Coronary artery (tissue), 2 donors: ENCODE measurements around the gene GALM.

ENCODE experiments used
- DNase-seq: peaks from one replicate; pipeline ENCODE4 v3.0.0-alpha.2; 2017; ENCODE audit warnings: low spot score
- H3K27ac ChIP-seq, 2 donors: fragments of 200-600 bp; sonication (generic); one replicate each; pipeline ENCODE4 v1.5.1; 2016 to 2019
- H3K4me3 ChIP-seq: fragments of 200-600 bp; sonication (generic); 2 replicates; pipeline ENCODE4 v1.5.1; 2016; ENCODE audit warnings: mild to moderate bottlenecking, moderate library complexity
- TF ChIP-seq, protein P1 (sequence below): fragments of 200-600 bp; sonication (generic); IDR thresholded peaks from one replicate; pipeline ENCODE4 v1.5.1; 2019; ENCODE audit warnings: antibody characterized with exemption

The GALM gene

GRCh38 chr2:38665854-38666555 lies at the start of gene GALM:
TSS of gene GALM (plus strand) at chr2:38666114. CDS start at chr2:38666162, 48 bp downstream.
- TF ChIP-seq, protein P1, sequence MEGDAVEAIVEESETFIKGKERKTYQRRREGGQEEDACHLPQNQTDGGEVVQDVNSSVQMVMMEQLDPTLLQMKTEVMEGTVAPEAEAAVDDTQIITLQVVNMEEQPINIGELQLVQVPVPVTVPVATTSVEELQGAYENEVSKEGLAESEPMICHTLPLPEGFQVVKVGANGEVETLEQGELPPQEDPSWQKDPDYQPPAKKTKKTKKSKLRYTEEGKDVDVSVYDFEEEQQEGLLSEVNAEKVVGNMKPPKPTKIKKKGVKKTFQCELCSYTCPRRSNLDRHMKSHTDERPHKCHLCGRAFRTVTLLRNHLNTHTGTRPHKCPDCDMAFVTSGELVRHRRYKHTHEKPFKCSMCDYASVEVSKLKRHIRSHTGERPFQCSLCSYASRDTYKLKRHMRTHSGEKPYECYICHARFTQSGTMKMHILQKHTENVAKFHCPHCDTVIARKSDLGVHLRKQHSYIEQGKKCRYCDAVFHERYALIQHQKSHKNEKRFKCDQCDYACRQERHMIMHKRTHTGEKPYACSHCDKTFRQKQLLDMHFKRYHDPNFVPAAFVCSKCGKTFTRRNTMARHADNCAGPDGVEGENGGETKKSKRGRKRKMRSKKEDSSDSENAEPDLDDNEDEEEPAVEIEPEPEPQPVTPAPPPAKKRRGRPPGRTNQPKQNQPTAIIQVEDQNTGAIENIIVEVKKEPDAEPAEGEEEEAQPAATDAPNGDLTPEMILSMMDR, result no peak
- peak; percentile 93 for DNase-seq
- Histone ChIP-seq H3K4me3 (peak within 1 kb of the TSS; percentile 82), H3K27ac (peak within 1 kb of the TSS; percentile 17 to 85)

- no peak overlapping the region for H3K4me3 ChIP-seq
- DNase-seq, result no peak
- no peak overlapping the region for H3K27ac ChIP-seq
- TF ChIP-seq, protein P1, result no peak
Observed at GRCh38 chr2:38617301-38617700, 48.6 kb upstream of the GALM start.

DNA sequence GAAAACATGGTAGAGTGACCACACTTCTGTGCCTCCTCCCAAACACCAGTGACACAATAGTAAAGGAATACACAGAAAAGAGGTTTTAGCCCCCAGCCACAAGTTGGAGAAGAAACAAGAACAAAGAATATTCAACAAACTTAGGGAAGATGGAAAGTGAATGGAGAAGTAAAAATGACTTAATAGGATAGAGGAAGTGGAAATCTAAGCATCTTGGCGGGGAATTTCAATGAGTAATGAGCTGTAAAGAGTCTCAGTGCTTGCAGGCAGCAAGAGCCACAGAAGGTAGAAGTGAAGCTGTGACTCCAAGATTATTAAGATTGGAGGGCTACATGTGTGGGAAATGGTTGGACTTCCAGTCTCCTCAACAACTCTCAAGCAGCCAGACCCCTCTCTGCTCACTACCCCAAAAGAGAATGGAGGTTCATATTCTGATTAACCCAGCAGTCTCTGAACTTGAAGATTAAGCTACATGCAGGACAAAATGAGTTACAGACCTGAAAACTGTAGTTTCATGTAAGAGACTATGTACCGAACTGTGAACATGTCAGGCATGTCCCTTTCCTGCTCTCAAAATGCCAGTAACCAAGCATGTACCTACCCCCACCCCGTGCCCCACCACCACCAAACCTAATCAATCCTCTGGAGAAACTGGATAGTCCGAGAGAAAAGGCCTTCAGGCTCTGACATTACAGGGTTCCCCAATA lies 46.3 kb upstream of the GALM start:
- TF ChIP-seq, protein P1, result no peak
- peak overlapping the region; percentile 19 to 68 for H3K27ac ChIP-seq

GRCh38 chr2:38620282-38620977 lies 45.5 kb upstream of the GALM start:
- no peak for DNase-seq
- Histone ChIP-seq H3K27ac (peak overlapping the region; percentile 19 to 68), H3K4me3 (no peak overlapping the region)
- TF ChIP-seq, protein P1, result no peak

More for the DNA sequence above, 46.3 kb upstream of the GALM start:
- H3K4me3 ChIP-seq, result no peak overlapping the region
- no peak for DNase-seq

DNA sequence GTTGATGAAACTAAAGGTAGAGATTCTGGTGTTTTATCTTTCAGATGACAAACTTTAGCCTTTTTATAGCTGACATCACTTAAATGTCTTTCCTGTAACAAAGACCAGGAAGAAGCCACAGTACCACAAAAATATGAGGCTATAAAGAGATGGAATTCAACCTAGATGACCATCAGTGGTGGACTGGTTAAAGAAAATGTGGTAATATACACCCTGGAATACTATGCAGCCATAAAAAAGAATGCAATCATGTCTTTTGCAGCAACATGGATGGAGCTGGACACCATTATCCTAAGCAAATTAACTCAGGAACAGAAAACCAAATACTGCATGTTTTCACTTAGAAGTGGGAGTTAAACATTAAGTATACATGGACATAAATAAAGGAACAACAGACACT lies 44.9 kb upstream of the GALM start:
- H3K4me3 ChIP-seq, result no peak overlapping the region
- TF ChIP-seq, protein P1, result no peak

GRCh38 chr2:38622210-38622609 lies 43.7 kb upstream of the GALM start:
- Histone ChIP-seq H3K4me3 (no peak overlapping the region), H3K27ac (no peak overlapping the region)
- TF ChIP-seq, protein P1, result no peak
- no peak for DNase-seq

More for the DNA sequence above, 44.9 kb upstream of the GALM start:
- H3K27ac ChIP-seq, result no peak overlapping the region
- no peak for DNase-seq
